ENCODE measurements around the gene TXLNG. TPM values are rescaled to one million over a fixed set of nuclear protein-coding genes. Genes with fewer than 3 reads are reported as not detected.

The TXLNG gene
- total and polyA plus RNA-seq, 2 of the 4 experiments (the other 2 are of a cell fraction): 7.0 to 9.7 TPM

GRCh38 chrX:16754019-16754418 is 32.2 kb upstream of the TXLNG start:
- CTCF ChIA-PET: interaction anchor here (0.8 kb wide), 1 partner anchor 10 kb away, joined by 5 read pairs; no protein-coding TSS in a partner anchor
- intact Hi-C loops (cut with micrococcal nuclease) (no loop called here), dilution Hi-C loops (cut with HindIII; ENCODE audit: low sequenced_read_pairs, unreplicated experiment) (no loop called here), in situ Hi-C loops (cut with MboI; ENCODE audit: low sequenced_read_pairs) (no loop called here)
- no peak overlapping the region for H3K27ac ChIP-seq (ENCODE audit: insufficient read depth, low read length)
- POLR2A ChIA-PET (ENCODE audit: unreplicated experiment): no interaction called here
- DNase-seq (no peak), ATAC-seq (ENCODE audit: low read depth) (no peak)
- WGBS, 2 experiments (ENCODE audit: extremely low coverage in 2 of 2, insufficient read length in 1 of 2): no CpG with 5 or more reads among the region's 2 CpGs
- no peaks in the 10 kb centered on the region for H4K20me1 ChIP-seq (ENCODE audit: insufficient read depth, low read length)
- no TSS peak for BruUV-seq (replicated peaks)
- no peak overlapping the region for H3K4ac ChIP-seq (ENCODE audit: low read depth, low read length)
- TF ChIP-seq SMC3 (IDR thresholded peaks at IDR 0.05; ENCODE audit: low read depth, low read length) (no peak), RFX5 (IDR thresholded peaks at IDR 0.05; ENCODE audit: low read depth, low read length) (no peak), USF2 (IDR thresholded peaks at IDR 0.05; ENCODE audit: low read depth, low read length) (no peak), CTCF (conservative IDR thresholded peaks at IDR 0.05; ENCODE audit: low read depth, low read length) (no peak), RCOR1 (IDR thresholded peaks at IDR 0.05; ENCODE audit: insufficient replicate concordance, low read length) (no peak), CHD1 (IDR thresholded peaks at IDR 0.05; ENCODE audit: low read depth, low read length) (no peak), NFE2L2 (IDR thresholded peaks at IDR 0.05; ENCODE audit: low read depth, low read length) (no peak), MAFK (IDR thresholded peaks at IDR 0.05; ENCODE audit: low read depth, low read length) (no peak), FOS (IDR thresholded peaks at IDR 0.05; ENCODE audit: low read depth, low read length) (no peak), MAZ (IDR thresholded peaks at IDR 0.05; ENCODE audit: borderline replicate concordance, low read depth, low read length) (no peak)
- H3K9me1 ChIP-seq (ENCODE audit: insufficient read depth, low read length): 0 out of 2 replicates have a peak, but pooled peaks cover 4% of the 10 kb centered on the region
- H3K18ac ChIP-seq (ENCODE audit: low read depth, low read length): no peak overlapping the region
- peaks cover 29% of the 10 kb centered on the region for H3K36me3 ChIP-seq (ENCODE audit: control insufficient read depth, insufficient read depth, low read length)
- H2BK5ac ChIP-seq (ENCODE audit: low read depth, low read length, poor library complexity, severe bottlenecking): no peak overlapping the region
- H3K9ac ChIP-seq (ENCODE audit: low read depth, low read length): no peak overlapping the region
- H3K4me3 ChIP-seq (ENCODE audit: insufficient read depth, low read depth, low read length): no peak overlapping the region
- no peaks in the 10 kb centered on the region for H3K9me3 ChIP-seq (ENCODE audit: control insufficient read depth, insufficient read depth, low read length)
- H4K91ac ChIP-seq (ENCODE audit: insufficient read depth, low read depth, low read length): no peak overlapping the region
- no peak overlapping the region for H2AFZ ChIP-seq (replicated peaks; ENCODE audit: low read length, poor library complexity)
- H4K5ac ChIP-seq (ENCODE audit: low read depth, low read length): no peak overlapping the region
- no peaks in the 10 kb centered on the region for H3K4me1 ChIP-seq (ENCODE audit: control insufficient read depth, insufficient read depth, low read length)
- no peak overlapping the region for H2AK9ac ChIP-seq (replicated peaks; ENCODE audit: low read depth, low read length, poor library complexity)
- no peak overlapping the region for H3K14ac ChIP-seq (replicated peaks; ENCODE audit: low read depth, low read length)
- H3K4me2 ChIP-seq (ENCODE audit: low read depth, low read length): no peak overlapping the region
- no peak overlapping the region for H2AK5ac ChIP-seq (ENCODE audit: low read depth, low read length)
- H3K79me1 ChIP-seq (ENCODE audit: low read depth in 1 of 2, low read length in 2 of 2): peaks cover 5 to 7% of the 10 kb centered on the region in 2 experiments; a peak in 2 of 4 replicates
- H2BK120ac ChIP-seq (ENCODE audit: low read depth, low read length): no peak overlapping the region
- H3K56ac ChIP-seq (ENCODE audit: extremely low read depth, insufficient read depth, low read length): no peak overlapping the region
- no peak overlapping the region for H2BK20ac ChIP-seq (ENCODE audit: low read depth, low read length)
- H3K27me3 ChIP-seq (ENCODE audit: control insufficient read depth, insufficient read depth, low read length): no peaks in the 10 kb centered on the region
- H4K8ac ChIP-seq (ENCODE audit: low read depth in 2 of 2, low read length in 2 of 2): no peak overlapping the region
- no peak overlapping the region for H3K23ac ChIP-seq (ENCODE audit: low read depth, low read length)
- H2BK15ac ChIP-seq (ENCODE audit: low read depth, low read length): no peak overlapping the region

All from IMR-90 (cell line).